Neutrophil (primary cell): ENCODE results near the gene KDM7A.

Experiments
- H3K27ac ChIP-seq: fragments of 200-600 bp; sonication (generic); 2 replicates; pipeline ENCODE4 v1.5.1; 2016; ENCODE audit warnings: mild to moderate bottlenecking, moderate library complexity
- H3K27me3 ChIP-seq: fragments of 200-600 bp; sonication (generic); 2 replicates; pipeline ENCODE4 v1.6.0; 2016; ENCODE audit warnings: mild to moderate bottlenecking
- H3K36me3 ChIP-seq: fragments of 200-600 bp; sonication (generic); 2 replicates; pipeline ENCODE4 v1.5.1; 2017
- H3K4me1 ChIP-seq, 2 experiments: fragments of 200-600 bp in 1 of 2; sonication (generic) in 1 of 2; 1 replicate in 1 of 2; 2 replicates in 1 of 2; pipeline versions ENCODE4 v1.5.1 to v1.6.1; 2013 to 2016; ENCODE audit warnings: low read depth in 1 of 2, low read length in 1 of 2, mild to moderate bottlenecking in 1 of 2, moderate library complexity in 1 of 2; ENCODE audit not compliant: control insufficient read depth in 1 of 2, insufficient read depth in 1 of 2
- H3K4me3 ChIP-seq, 2 experiments: fragments of 200-600 bp in 1 of 2; sonication (generic) in 1 of 2; 1 replicate in 1 of 2; 2 replicates in 1 of 2; pipeline ENCODE4 v1.5.1; 2013 to 2016; ENCODE audit warnings: low read depth in 1 of 2, low read length in 1 of 2, mild to moderate bottlenecking in 1 of 2, moderate library complexity in 1 of 2
- H3K9me3 ChIP-seq: fragments of 200-600 bp; sonication (generic); 2 replicates; pipeline ENCODE4 v1.5.1; 2016
- TF ChIP-seq, protein P1 (sequence below): fragments of 200-600 bp; sonication (generic); IDR thresholded peaks from 2 replicates; pipeline ENCODE4 v1.5.1; 2016; ENCODE audit warnings: antibody characterized with exemption

Gene KDM7A

DNA sequence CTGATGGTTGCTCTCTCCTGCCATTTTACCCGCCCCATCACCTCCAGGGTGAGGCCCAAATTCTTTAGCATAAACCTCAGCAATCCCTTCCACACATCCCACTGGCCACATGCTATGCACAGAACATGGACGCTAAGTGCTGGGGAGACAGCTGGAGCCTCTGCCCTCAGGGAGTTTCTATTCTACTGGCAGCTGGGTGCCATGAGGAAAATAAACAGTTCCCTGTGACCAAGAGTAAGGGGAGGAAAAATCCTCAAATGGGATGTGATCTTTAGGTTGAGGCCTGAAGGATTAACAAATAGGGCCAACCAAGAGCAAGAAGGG is 115.2 kb downstream of the KDM7A start:
- Histone ChIP-seq H3K4me3 (peak overlapping the region; percentile 83 to 85), H3K36me3 (peaks cover 5% of the 10 kb centered on the region), H3K27ac (peak overlapping the region; percentile 92), H3K27me3 (no peaks in the 10 kb centered on the region), H3K4me1 (peaks cover 24% of the 10 kb centered on the region in 2 experiments), H3K9me3 (no peaks in the 10 kb centered on the region)
- TF ChIP-seq, protein P1, sequence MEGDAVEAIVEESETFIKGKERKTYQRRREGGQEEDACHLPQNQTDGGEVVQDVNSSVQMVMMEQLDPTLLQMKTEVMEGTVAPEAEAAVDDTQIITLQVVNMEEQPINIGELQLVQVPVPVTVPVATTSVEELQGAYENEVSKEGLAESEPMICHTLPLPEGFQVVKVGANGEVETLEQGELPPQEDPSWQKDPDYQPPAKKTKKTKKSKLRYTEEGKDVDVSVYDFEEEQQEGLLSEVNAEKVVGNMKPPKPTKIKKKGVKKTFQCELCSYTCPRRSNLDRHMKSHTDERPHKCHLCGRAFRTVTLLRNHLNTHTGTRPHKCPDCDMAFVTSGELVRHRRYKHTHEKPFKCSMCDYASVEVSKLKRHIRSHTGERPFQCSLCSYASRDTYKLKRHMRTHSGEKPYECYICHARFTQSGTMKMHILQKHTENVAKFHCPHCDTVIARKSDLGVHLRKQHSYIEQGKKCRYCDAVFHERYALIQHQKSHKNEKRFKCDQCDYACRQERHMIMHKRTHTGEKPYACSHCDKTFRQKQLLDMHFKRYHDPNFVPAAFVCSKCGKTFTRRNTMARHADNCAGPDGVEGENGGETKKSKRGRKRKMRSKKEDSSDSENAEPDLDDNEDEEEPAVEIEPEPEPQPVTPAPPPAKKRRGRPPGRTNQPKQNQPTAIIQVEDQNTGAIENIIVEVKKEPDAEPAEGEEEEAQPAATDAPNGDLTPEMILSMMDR, result no peak

DNA sequence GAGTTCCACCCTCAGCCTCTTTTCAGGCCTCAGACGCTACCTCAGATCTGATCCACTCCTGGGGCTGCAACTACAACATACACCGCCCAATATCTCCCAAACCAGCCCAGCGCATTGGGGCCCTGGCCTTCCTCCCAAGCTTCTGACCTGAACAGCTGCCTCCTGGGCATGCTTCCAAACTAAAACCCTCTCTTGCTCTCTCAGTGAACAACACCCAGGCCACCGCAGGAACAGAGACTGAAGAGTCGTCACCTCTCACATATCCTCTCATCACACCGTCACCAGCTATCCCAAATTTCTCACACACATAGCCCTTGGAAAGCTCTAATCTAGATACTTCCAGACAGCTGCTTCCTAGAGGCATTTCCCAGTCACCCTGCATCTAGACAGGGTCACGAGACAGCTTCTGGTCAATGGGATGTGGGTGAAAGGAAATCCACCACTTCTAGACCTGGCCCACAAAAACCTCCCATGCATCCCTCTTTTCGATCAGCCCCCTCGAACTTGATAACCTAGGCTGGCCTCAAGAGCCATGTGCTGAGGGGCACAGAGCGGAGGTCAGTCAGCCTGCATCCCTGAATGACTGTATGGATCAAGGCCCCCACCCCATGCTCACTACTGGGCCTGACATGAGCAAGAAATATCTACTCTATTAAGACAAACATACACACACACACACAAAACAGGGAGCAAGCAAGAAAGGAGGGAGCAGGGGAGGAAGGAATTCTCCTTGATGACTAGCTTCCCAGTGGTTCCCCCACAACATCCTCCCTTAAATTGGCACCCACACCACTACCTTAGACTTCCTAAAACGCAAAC is 115.8 kb downstream of the KDM7A start:
- H3K4me1 ChIP-seq, result peaks cover 24% of the 10 kb centered on the region in 2 experiments
- peaks cover 11% of the 10 kb centered on the region for H3K36me3 ChIP-seq
- H3K27ac ChIP-seq, result peak overlapping the region; percentile 92
- peak overlapping the region; percentile 83 to 85 for H3K4me3 ChIP-seq
- H3K9me3 ChIP-seq, result no peaks in the 10 kb centered on the region
- TF ChIP-seq, protein P1, result no peak
- no peaks in the 10 kb centered on the region for H3K27me3 ChIP-seq

DNA sequence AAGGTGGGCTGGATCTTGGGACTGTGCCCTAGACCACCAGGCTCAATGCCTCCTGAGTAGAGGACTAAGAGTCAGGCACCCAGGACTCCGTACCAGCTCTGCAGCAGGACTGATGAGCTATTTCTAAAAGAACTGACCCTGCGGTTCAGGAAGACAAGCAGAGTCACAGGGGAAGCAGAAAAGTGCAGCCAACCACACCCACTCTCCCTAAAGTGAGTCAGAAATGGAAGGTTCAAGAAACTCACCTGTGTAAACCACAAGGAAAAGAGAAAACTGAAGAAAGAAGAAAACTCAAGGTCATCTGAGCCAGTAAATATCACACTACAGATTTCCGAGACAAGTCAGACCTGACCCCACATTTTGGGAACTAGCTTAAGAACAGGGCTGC is 116.5 kb downstream of the KDM7A start:
- H3K27ac ChIP-seq, result no peak overlapping the region
- TF ChIP-seq, protein P1, result no peak
- H3K36me3 ChIP-seq, result peaks cover 17% of the 10 kb centered on the region

GRCh38 chr7:140059273-140060242 is 117.2 kb downstream of the KDM7A start:
- H3K36me3 ChIP-seq, result peaks cover 22% of the 10 kb centered on the region
- H3K9me3 ChIP-seq, result no peaks in the 10 kb centered on the region
- no peak overlapping the region for H3K4me3 ChIP-seq
- peaks cover 24% of the 10 kb centered on the region in 2 experiments for H3K4me1 ChIP-seq
- TF ChIP-seq, protein P1, result no peak
- H3K27ac ChIP-seq, result no peak overlapping the region
- no peaks in the 10 kb centered on the region for H3K27me3 ChIP-seq

More for the DNA sequence above, 116.5 kb downstream of the KDM7A start:
- Histone ChIP-seq H3K27me3 (no peaks in the 10 kb centered on the region), H3K9me3 (no peaks in the 10 kb centered on the region), H3K4me1 (peaks cover 24% of the 10 kb centered on the region in 2 experiments), H3K4me3 (no peak overlapping the region)

- Histone ChIP-seq H3K9me3 (no peaks in the 10 kb centered on the region), H3K36me3 (peaks cover 32% of the 10 kb centered on the region), H3K4me1 (peaks cover 21 to 22% of the 10 kb centered on the region in 2 experiments), H3K27ac (no peak overlapping the region), H3K4me3 (no peak overlapping the region), H3K27me3 (no peaks in the 10 kb centered on the region)
- TF ChIP-seq, protein P1, result no peak
These were observed 118.3 kb downstream of the KDM7A start for GRCh38 chr7:140058517-140058916.
